CD4-positive, alpha-beta T cell treated with Interleukin-6 at 100 ng/mL for 8 hours (primary cell): ENCODE results near the gene PSMD11.

Experiments used
- DNase-seq: peaks from one replicate; pipeline ENCODE4 v3.0.0-alpha.2; 2020; ENCODE audit warnings: mixed read lengths, low spot score

The PSMD11 gene

DNA sequence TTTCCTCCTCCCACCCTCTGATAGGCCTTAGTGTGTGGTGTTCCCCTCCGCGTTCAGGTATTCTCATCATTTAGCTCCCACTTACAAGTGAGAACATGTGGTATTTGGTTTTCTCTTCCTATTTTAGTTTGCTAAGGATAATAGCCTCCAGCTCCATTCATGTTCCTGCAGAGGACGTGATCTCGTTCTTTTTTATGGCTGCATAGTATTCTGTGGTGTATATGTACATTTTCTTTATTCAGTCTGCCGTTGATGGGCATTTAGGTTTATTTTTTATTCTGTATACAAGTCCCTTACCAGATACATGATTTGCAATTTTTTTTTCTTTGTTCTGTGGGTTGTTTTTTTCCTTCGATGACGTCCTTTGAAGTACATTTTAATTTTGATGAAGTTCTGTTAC is 23.6 kb downstream of the PSMD11 start:
- no peak for DNase-seq

DNA sequence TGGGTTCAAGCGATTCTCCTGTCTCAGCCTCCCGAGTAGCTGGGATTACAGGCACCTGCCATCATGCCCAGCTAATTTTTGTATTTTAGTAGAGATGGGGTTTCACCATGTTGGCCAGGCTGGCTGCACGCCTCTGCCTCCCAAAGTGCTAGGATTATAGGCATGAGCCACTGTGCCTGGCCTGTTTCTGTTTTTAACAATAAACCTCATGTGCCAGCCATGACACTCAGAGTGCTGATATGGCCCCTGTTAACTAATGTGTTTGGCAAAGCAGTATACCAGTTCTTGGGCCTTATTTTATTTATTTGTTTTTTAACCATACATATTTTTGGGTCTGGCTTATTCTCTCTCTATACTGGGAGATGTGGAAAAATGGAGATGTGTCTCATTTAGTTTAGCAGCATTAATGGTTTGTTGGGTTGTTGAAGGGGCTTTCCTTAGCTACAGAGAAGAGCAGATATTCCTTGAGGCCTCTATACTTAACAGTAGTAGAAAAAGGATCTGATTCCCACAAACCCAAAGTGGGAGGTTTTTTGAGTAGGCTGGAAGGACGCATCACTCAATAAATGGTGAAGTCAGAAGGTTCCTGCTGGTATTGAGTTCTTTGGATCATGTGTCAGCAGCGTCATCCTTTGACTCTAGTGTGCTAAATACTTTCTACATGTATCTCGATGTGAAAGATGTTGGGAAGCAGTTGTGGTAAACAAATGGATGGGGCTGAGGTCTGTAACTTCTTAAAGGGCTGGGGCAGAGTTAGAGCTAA is 26.3 kb downstream of the PSMD11 start:
- DNase-seq = no peak

- DNase-seq = no peak
Measured at GRCh38 chr17:32471652-32472051, 27.3 kb downstream of the PSMD11 start.

DNA sequence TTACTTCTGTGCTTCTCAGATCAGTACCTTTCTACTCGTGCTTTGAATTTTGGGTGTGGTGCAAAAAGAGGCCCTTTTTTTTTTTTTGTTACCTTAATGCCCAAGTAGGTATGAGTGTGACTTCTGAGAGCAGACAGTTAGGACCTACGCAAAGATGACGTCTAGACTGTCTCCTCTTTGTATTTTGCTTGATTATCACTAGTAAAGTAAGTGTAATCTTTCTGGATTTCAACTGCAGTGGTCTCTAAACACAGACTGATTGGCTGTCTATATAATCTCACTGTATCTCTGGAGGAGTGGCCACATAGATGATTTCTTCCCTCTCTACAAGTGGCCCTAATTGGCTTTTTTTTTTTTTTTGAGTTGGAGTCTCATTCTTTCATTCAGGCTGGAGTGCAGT is 30.9 kb downstream of the PSMD11 start:
- no peak for DNase-seq

DNA sequence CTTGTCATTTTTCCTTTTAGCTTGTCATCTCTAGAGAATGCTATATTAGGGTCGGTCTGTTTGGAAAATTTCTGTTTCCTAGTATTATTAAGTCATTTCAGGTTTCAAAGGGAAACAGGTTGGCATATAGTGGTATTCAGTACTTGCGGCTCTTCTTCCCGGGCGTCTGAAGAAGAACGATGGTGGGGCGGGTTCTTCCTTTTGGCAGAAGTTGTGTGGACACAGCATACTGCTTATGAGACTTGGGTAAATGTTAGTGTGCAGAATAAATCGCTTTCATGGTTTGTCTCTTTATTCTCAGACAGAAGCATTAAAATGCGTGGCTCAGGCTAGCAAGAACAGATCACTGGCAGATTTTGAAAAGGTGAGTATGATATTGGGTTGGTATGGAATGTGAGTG is 32.9 kb downstream of the PSMD11 start:
- DNase-seq = no peak

- DNase-seq = no peak
Measured at GRCh38 chr17:32479074-32479617, 34.8 kb downstream of the PSMD11 start.

DNA sequence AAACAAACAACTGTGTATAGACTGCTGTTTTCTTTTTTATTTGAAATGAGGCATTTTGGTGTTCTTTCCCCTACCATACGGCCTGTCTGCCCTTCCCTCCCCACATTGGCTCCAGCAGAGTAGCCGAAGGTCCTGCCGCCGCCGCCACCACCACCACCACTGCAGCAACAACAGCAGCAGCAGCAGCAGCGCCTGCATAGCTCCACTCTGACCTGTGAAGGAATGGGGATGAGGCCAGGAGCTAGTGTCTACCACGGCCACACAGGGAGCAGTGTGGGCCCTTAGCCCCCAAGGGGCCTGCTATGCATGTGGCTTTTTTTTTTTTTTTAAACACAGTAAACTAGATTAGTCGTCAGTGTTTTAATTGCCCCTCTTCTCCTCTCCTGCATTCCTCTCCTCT is 36.9 kb downstream of the PSMD11 start:
- DNase-seq = no peak

DNA sequence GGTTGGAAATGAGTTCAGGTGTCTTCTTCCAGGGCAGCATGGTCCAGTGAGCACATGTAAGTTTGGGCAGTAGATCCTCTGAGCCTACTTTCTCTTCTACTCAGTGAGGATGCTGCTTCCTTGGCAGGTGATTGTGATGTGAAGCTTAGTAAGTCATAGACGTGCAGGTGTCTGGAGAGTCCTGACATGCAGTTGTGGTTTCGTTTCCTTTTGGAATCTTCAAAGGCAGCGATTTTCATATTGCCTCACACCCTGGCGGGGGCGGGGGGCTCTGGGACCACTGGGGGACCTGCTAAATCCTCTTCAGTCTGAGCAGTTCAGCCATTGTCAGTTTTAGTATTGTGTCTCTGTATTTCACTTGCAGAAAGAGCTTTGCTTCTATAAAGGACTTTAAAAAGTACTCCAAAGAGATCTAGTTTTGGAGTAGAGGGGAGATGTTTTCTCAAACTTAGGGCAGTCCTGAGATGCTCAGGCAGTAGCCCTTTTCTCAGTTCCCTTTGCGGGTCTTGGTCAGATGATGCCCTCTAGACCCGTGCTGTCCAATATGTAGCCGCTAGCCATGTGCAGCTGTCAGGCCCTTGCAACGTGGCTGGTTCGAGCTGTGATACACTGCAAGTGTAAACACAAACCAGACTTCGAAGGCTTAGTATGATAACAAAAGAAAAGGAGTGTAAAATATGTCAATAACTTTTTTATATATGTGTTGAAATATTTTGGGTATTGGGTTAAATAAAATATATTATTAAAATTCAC is 38.4 kb downstream of the PSMD11 start:
- no peak for DNase-seq

- peak; percentile 49 for DNase-seq
Measured at GRCh38 chr17:32483451-32484019, 39.2 kb downstream of the PSMD11 start.

DNA sequence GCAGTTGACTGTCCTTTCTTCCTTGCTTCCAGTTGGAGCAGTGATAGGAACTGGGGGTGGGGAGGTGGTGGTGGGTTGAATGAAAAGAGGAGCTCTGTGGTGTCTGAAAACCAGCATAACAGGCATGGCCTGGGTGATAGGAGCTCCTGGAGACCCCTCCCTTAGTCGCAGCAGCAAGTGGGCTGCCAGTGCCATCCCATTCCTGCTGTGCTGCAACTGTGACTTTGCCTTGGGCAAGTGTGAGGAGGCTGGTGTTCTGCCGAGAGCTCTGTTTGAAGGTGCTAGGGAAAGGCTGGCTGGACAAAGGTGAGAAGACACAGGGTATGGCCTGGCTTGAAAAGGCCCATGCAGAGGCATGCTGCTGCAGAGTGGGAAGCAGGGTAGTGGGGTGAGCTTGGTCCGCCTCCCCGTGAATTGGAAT is 39.7 kb downstream of the PSMD11 start:
- DNase-seq = no peak

DNA sequence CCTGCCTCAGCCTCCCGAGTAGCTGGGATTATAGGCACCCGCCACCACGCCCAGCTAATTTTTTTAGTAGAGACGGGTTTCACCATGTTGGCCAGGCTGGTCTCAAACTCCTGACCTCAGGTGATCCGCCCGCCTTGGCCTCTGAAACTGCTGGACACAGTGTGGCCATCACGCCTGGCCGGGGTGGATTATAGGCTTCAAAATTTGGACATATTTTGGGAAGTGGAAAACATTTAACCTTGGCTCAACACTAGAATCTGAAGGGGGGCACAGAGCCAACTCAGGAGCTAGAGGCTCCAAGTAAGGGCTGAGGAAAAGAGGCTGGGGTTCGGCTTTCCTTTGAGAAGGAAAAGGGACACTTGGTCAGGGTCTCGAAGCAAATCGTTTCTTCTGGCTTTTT is 40.3 kb downstream of the PSMD11 start:
- DNase-seq = no peak

DNA sequence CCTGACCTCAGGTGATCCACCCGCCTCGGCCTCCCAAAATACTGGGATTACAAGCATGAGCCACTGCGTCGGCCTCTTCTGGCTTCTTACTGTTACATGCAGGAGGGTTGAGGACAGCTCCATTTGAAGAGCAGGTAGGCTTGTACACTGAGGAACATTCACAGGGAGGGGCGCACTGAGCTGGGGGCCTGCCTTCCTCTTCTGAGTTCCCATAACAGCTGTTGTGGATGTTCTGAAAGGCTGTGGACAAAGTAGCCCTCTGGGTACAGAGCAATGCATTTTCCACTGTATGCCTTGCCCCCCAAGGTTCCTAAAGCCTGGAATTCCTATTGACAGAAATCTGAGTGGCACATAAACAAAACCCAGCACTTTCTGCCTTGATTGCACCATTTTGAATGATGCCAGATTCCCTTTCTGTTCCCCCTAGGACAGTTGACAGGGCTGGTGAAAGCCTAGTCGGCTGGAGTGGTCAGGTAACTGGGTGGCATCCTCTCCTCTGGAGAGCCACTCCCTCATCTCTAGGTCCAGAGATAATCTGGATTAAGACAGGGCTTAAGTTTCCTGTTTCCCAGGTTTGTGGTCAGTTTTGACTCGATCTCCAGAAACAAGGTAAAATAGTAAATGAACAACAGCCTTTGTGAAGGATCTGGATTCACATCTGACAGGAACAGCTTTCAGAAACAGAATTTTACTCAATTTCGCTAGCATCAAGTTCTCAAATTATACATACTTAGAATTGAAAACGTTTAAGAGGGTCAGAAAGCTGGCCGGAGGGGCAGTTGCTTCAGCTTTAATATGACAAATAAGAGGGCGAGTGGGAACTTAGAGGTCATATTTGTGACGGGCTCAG is 41.2 kb downstream of the PSMD11 start:
- no peak for DNase-seq

GRCh38 chr17:32486111-32486700 is 41.9 kb downstream of the PSMD11 start:
- DNase-seq = peak; percentile 58

DNA sequence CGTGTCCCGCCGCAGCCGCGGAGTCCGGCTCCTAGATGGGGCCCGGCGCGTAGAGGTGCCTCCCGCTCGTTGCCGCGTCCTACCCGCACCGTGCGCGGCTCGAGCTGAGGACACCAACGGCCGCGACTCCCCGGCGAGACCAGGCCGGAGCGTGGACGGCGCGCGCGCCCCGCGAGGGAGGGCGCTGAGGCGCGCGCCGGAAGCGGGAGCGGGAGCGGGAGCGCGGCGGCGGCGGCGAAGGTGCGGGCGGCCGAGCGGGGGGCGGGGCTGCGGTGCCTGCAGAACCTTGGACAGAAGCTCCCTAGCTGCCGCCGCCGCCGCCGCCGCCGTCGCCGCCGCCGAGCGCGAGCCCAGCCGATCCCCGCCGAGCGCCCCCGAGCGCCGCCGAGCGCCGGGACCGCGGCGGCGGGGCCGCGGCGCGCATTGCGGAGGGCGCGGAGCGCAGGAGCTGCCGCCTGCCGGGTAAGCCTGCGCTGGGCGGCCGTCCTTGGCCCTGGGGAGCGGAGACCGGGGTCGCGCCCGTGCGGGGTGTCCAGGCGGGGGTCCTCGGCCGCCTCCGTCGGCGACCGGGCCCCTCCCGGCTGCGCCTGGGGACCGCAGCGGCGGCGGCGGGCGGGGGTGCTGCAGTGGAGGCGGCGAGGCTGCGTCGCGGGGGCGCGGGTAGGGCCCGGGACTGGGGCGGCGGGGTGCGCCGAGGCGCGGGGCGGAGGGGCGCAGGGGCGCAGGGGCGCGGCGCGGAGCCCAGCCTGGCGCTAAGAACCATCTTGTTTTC is 42.6 kb downstream of the PSMD11 start, which contains the start of gene CDK5R1:
TSS of gene CDK5R1 (plus strand) at position 293 of the 772 bp plus-strand sequence. CDS start 628 bp downstream, outside the sequence.
- DNase-seq = peak; percentile 69

- no peak for DNase-seq
Measured at GRCh38 chr17:32487473-32488176, 43.3 kb downstream of the PSMD11 start.

DNA sequence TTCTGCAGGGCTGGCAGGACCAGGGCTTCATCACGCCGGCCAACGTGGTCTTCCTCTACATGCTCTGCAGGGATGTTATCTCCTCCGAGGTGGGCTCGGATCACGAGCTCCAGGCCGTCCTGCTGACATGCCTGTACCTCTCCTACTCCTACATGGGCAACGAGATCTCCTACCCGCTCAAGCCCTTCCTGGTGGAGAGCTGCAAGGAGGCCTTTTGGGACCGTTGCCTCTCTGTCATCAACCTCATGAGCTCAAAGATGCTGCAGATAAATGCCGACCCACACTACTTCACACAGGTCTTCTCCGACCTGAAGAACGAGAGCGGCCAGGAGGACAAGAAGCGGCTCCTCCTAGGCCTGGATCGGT is 43.9 kb downstream of the PSMD11 start:
- no peak for DNase-seq

DNA sequence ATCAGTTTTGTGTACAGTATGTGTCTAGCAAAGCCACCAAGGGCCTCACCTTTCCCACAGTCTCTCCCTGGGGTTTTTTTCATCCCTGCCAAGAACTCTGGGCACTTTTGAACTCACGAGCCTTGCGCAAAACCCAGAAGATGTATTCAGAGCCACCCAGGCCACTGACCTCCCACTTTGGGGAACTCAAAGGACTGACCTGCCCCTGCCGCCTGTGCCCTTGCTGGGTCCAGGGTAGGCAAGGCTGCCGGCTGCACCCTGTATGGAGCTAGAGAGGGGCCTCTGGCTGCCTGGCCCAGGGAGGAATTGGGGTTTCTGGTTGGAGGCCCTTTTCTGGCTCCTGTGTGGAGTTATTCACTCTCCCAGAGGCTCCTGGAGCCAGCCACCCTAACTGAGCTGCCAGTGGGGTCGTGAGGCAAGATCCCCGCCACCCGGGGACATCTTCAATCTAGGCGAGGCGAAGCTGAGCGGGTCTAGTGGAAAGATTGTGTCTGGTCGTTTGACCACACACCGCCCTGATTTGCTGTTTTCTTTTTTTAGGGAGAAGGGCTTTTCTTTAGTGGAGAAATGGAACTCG is 44.4 kb downstream of the PSMD11 start:
- no peak for DNase-seq

DNA sequence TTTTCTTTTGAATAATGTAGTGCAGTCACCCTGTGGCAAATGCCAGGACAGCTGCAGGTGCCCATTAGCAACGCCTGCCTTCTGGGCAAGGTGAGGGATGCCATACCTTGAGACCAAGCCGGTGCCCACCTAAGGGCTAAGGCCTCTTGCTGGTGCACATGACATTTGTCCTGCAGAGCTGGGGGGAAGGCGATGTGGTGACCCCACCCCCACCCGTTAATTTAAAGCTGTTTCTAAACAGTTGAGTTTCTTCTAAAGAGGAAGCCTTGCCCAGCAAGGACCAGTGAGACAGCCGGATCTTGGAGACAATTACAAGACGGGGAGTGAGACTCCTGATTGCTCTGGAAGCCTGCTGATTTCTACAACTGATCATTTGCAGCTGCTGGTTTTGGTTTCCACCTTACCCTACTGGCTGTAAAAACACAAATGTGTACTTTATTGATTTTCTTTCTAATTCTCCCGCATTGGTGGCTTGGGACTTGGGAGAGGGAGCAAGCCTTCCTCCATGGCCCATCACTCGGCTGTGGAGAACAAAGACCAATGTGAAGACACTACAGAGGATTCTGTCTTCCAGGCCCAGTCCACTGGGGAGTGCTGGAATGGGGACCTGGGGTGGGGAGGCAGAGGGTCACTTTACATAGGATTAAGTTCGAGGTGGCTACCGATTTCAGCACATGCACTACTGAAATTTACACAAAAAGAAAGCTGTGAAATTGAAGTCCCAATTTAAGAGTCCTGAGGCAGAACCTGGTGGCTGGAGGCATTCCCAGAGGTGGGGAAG is 45.2 kb downstream of the PSMD11 start:
- DNase-seq = no peak

GRCh38 chr17:32490101-32490482 is 45.8 kb downstream of the PSMD11 start:
- no peak for DNase-seq
